HG02571 (cell line): ENCODE measurements around the gene CDC7.
A peak's percentile ranks its signal among the peaks of the same experiment; 100 is the strongest.
"Not testable (repeated sequence)": the region's sequence is repeated elsewhere in the genome, so short reads cannot be mapped to it uniquely, and the experiment has no call there.

Experiments
- ATAC-seq: cut with Tn5 transposase; IDR thresholded peaks from one replicate; pipeline ENCODE4 v1.9.1; 2021; ENCODE audit warnings: mild to moderate bottlenecking, moderate library complexity; ENCODE audit not compliant: unreplicated experiment

CDC7 gene

DNA sequence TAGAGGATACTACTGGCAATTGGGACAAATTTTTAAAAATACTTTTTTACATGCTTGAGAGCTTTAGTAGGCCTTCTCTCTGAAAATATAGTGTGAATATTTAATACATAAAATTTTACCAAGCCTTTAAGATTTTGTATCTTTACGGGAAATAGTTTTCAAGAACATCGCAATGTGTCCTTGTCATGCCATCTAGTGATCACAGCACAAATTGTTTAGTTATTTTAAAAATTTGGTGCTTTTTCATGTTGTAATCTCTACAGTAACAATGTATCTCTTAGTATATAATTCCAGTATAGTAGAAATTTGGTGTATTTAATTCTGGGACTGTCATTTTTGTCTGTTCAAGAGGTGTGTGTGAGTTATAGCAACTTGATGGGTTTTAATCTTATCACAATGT is 6.7 kb downstream of the CDC7 start:
- no peak for ATAC-seq

DNA sequence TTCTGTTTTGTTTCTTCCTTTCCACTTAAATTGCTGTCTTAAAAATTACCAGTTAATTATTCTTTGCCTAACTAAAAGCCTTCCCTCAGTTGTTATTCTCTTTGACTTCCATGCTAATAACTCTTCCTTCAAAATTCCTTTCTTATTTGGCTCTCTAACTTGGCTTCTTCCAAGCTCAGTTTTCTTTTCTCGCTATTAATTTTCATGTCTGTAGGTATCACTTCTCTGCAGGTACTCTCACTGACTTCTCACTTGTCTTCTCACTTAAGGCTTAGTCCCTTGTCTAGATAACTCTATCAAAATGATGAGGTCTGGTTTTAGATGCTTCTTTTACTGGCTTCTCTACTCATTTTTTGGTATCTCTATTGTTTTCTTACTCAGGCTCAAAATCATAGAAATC is 10.1 kb downstream of the CDC7 start:
- no peak for ATAC-seq

DNA sequence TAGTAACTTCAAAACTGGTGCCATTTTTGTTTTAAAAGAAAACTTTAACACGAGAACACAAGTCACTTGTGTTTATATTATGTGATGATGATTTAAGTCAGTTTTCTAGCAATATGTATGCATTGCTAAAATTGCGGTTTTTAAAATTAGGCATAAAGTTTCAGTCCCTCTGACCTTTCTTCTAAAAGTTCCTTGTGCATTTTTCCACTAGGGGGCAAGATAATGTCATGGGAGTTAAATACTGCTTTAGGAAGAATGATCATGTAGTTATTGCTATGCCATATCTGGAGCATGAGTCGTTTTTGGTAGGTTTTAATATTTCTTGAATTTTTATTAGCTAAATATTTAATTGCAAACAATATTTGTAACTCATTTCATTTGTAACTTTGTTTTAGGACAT is 10.7 kb downstream of the CDC7 start:
- no peak for ATAC-seq

- ATAC-seq = no peak
Measured at GRCh38 chr1:91513160-91513559, 12.5 kb downstream of the CDC7 start.

GRCh38 chr1:91513706-91514105 is 13.1 kb downstream of the CDC7 start:
- ATAC-seq = no peak

DNA sequence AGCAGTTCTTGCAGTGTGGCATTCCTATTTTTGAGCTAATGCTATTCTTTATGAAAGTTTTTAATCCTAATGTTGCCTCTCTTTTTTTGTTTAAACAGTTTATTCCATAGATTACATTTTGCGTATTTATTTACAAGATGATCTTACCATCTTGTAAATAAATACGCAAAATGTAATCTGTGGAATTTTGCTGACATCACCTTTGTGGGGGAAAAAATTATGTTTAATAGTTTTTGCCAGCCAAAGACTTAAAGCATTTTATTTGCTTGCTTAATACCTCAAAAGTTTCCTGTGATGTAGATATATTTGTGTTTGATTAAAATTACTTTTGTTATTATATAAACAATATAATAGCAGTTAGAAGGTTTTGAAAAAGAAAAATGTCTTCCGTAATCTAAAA is 15.3 kb downstream of the CDC7 start:
- no peak for ATAC-seq

- ATAC-seq = not testable (repeated sequence)
Measured at GRCh38 chr1:91516605-91517004, 16.0 kb downstream of the CDC7 start.

DNA sequence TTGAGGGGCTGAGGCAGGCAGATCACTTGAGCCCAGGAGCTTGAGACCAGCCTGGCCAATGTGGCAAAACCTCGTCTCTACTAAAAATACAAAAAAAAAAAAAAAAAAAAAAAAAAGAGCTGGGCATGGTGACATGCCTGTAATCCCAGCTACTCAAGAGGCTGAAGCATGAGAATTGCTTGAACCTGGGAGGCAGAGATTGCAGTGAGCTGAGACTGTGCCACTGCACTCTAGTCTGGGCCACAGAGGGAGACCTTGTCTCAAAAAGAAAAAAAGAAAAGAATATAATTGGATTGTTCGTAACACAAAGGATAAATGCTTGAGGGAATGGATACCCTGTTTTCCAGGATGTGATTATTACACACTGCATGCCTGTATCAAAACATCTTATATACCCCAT is 18.5 kb downstream of the CDC7 start:
- ATAC-seq = not testable (repeated sequence)

- ATAC-seq = no peak
Measured at GRCh38 chr1:91520942-91521507, 20.4 kb downstream of the CDC7 start.

GRCh38 chr1:91523482-91523881 is 22.8 kb downstream of the CDC7 start:
- ATAC-seq = peak; percentile 96

DNA sequence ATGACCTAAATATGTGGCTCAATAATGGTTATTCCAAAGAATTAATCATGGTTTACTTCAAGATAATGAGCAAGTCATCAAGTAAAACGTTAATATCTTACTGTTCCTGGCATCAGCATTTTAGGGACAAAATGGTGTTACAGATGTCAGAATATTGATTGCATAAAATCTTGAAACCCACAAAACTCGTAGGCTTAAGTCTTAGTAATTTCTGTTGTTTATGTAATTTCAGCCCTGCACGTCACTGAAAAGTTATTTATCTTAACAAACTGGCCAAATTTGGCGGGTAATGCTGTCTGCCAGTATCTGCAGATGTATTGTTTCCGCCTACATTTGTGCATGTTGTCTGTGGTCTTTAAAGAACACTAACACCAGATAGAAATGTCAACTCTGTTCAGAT is 25.8 kb downstream of the CDC7 start:
- ATAC-seq = no peak

GRCh38 chr1:91527266-91527765 is 26.7 kb downstream of the CDC7 start:
- ATAC-seq = no peak

DNA sequence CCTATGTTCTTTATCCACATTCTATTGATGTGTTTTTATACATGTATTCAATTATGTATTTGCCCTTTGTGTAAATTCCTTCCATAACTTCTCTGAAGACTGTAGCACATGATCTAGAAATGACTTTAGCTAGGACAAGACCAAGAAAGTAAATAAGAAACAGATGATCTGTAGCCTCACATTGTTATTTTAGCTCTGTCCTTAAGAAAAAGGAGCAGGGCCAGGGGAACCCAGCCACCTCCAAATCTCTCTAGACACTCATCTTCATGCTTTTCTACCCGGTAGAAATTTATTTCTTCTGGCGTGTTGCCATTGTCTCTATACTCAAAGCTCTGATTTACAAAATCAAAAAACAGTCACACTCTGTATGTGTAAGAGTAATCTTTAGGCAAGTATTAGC is 27.1 kb downstream of the CDC7 start:
- ATAC-seq = no peak

DNA sequence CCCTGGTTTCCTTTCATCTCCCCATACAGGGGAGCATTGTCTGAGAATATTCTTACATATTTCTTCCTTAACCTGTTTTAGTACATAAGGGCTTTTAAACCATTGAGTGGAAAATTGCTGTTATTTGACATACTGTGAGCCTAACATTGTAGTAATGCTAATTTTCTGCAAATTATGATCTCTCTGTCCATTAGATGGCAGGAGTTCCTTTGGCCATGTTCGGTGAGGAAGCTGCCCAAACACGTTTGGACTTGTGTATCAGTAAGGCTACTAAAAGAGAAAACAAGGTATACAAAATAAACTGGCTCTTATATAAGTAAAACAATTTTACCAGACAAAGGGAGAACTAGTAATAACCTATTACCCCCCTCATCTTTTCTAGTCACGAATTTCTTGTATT is 29.2 kb downstream of the CDC7 start:
- ATAC-seq = no peak

GRCh38 chr1:91533361-91534024 is 32.8 kb downstream of the CDC7 start:
- ATAC-seq = no peak

- no peak for ATAC-seq
Measured at GRCh38 chr1:91535441-91535840, 34.8 kb downstream of the CDC7 start.

- ATAC-seq = no peak
Measured at GRCh38 chr1:91537281-91537986, 36.8 kb downstream of the CDC7 start.

GRCh38 chr1:91537987-91538304 is 37.3 kb downstream of the CDC7 start:
- ATAC-seq = no peak

GRCh38 chr1:91540910-91541309 is 40.3 kb downstream of the CDC7 start:
- ATAC-seq = no peak

- ATAC-seq = no peak
Measured at GRCh38 chr1:91541918-91542533, 41.4 kb downstream of the CDC7 start.

GRCh38 chr1:91545506-91546300 is 45.1 kb downstream of the CDC7 start:
- no peak for ATAC-seq
